Heart left ventricle (tissue), 13 donors: ENCODE data around the gene SLC35F5.
A peak's percentile ranks its signal among the peaks of the same experiment; 100 is the strongest.

Source experiments
- POLR2A ChIP-seq, 2 donors: fragments of 450-650 bp; IDR thresholded peaks; one replicate each; pipeline ENCODE4 v1.6.1; 2017; ENCODE audit warnings: antibody characterized with exemption in 2 of 2, mild to moderate bottlenecking in 2 of 2, moderate library complexity in 2 of 2
- TF ChIP-seq, protein P1 (sequence below), 12 donors: fragments of 200-600 bp; sonication (generic) in 4 of 12; IDR thresholded peaks; one replicate each; pipeline versions ENCODE4 v1.5.0 to v1.8.0; 2018 to 2022; ENCODE audit warnings: antibody characterized with exemption in 12 of 12, mild to moderate bottlenecking in 5 of 12
- donor health status: ischemic (EF 13 %, LVEDD 7.1; RV severe dilation, severe dysfunction).
- donor health status: DM: no; HTN: yes; CAD: no.
- donor health status: DM: no; HTN: no; CAD: no.
- donor health status: ischemic (EF 25% LVEDD 6.9; RV normal size, moderate dysfunction).
- donor health status: ischemic (EF 25% LVEDD 5.7; RV mildly dilated, moderate dysfunction).
- donor health status: ischemic (EF 35%, LVEDD 5.7; RV mildly dilated, moderate dysfunction).
- donor health status: nonischemic (EF 11% LVEDD 7.7; RV severe dilation, severe dysfunction).
- donor health status: DM: yes; HTN: yes; CAD: no.
- donor health status: PGD.
- donor health status: ischemic (EF 29% LVEDD 5.4; RV normal size, mild dysfunction).
- donor health status: nonischemic (EF 23%, LVEDD 6.1; RV moderate dilation, normal function).

DNA sequence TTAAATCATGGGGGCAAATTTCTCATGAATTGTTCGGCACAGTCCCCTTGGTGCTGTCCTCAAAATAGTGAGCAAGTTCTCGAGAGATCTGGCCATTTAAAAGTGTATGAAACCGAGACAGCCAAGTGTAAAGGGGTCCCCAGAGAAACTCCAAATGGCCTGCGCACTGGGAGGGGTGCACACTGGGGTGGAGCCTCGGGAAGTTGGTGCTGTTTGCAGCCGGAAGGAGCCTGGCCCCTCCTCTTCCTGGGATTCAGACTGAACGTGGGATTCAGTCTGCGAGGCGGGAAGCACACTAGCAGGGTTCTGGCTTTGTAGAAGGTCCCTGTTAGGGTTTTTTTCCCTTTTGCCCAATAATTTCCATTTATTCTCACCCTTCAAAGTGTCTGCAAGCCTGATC is 80.6 kb downstream of the SLC35F5 start:
- peak in 1 of 2 donors; percentile 35 for TF ChIP-seq POLR2A (IDR thresholded peaks at IDR 0.05)
- TF ChIP-seq, protein P1, sequence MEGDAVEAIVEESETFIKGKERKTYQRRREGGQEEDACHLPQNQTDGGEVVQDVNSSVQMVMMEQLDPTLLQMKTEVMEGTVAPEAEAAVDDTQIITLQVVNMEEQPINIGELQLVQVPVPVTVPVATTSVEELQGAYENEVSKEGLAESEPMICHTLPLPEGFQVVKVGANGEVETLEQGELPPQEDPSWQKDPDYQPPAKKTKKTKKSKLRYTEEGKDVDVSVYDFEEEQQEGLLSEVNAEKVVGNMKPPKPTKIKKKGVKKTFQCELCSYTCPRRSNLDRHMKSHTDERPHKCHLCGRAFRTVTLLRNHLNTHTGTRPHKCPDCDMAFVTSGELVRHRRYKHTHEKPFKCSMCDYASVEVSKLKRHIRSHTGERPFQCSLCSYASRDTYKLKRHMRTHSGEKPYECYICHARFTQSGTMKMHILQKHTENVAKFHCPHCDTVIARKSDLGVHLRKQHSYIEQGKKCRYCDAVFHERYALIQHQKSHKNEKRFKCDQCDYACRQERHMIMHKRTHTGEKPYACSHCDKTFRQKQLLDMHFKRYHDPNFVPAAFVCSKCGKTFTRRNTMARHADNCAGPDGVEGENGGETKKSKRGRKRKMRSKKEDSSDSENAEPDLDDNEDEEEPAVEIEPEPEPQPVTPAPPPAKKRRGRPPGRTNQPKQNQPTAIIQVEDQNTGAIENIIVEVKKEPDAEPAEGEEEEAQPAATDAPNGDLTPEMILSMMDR (IDR thresholded peaks at IDR 0.05) = no peak
